ENCODE measurements around the gene PAOX.
"Not testable (repeated sequence)": the region's sequence is repeated elsewhere in the genome, so short reads cannot be mapped to it uniquely, and the experiment has no call there.

The PAOX gene

DNA sequence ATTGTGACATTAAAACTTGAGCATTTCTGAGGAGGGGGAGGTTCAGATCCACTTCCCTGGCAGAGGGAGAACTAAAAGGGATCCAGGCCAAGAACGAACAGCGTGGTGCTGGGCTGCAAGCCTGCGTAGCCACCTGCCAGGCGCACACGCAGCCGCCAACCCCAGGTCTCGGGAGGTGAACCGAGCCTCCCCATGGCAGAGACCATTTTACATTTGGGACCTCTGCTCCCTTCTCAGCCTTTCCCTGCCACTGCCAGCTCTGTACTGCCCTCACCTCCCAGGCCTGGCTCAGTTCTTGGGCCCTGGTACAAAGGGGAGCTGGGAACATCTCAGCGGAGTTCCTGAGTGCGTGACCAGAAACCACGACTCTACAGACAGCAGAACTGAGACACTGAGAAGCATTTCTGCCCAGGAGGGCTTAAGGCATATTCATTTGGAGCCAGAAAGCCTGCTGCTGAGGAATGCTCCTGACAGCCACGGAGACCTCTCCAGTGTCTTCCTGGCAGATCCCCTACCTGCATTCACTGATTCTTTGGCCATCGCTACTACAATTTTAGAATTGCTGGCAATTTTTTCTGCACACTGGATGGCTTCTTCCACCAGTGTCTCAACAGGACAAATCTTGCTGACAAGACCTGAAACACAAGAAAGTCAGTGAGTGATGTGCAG is 13.5 kb upstream of the PAOX start:
- DNase-seq (ENCODE audit: low read depth) = no peak

DNA sequence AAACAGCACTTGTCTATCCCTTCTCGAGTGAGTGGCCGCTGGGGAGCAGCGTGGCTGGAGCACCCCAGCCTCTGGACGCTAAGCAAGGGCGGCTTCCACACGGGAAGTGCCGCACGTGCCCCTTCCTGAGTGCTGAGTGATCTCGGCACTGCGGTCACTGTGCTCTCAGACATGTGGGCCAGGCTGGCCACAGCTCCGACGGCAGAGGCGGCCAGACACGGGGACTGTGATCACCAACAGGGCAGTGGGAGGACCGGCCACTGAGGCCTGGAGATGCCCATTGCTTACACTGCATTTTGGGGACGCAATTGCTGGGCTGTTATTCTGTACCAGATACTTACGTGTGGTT is 13.0 kb upstream of the PAOX start:
- DNase-seq (ENCODE audit: low read depth) = no peak

DNA sequence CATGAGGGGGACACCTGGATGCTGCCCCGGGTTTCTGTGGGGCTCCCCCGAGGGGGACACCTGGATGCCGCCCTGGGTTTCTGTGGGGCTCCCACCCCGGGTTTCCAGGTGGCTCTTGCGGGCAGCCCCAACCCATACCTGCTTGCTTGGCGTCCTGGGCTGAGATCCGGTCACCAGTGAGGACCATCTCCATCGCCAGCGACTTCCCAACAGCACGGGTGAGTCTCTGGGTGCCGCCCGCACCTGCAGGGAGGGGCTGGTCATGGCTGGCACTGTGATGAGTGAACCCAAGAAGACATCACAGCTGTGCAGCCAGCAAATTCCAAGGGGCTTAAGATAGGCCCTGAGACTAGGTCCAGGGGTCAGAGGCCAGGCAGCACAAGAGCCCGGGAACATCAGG is 12.3 kb upstream of the PAOX start:
- DNase-seq (ENCODE audit: low read depth) = no peak

DNA sequence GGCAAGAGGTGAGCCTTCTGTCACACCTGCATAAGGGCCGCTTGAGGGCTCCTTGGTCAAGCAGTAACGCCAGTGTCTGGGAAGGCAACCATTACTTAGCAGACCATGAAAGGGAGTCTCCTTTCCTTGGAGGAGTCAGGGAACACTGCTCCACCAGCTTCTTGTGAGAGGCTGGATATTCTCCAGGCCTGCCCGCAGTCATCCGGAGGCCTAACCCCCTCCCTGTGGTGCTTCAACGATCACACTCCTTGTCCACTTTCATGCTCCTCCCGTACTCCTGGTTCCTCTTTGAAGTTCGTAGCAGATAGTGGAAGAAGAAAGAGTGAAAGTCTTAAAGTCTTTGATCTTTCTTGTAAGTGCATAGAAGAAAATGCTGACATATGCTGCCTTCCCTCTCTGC is 11.6 kb upstream of the PAOX start:
- DNase-seq (ENCODE audit: low read depth) = not testable (repeated sequence)

DNA sequence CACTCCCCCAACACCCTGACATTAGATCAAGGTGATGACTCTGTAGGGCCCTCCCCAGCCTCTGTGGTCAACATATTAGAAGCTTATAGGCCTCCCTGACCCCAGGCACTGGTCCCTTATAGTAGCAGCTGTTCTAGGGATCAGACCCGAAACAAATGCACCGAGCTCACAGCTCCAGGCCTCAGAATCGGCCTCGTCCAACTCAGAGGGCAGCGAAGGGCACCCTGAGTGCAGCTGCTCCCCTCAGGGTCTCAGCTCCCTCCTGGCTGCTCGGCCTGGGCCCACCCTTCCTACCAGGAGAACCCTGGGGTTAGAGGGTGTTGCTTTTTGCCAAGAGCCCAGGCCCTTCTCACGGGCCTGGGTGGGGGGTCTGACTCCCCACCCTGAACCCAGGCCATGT is 10.9 kb upstream of the PAOX start:
- DNase-seq (ENCODE audit: low read depth) = no peak

DNA sequence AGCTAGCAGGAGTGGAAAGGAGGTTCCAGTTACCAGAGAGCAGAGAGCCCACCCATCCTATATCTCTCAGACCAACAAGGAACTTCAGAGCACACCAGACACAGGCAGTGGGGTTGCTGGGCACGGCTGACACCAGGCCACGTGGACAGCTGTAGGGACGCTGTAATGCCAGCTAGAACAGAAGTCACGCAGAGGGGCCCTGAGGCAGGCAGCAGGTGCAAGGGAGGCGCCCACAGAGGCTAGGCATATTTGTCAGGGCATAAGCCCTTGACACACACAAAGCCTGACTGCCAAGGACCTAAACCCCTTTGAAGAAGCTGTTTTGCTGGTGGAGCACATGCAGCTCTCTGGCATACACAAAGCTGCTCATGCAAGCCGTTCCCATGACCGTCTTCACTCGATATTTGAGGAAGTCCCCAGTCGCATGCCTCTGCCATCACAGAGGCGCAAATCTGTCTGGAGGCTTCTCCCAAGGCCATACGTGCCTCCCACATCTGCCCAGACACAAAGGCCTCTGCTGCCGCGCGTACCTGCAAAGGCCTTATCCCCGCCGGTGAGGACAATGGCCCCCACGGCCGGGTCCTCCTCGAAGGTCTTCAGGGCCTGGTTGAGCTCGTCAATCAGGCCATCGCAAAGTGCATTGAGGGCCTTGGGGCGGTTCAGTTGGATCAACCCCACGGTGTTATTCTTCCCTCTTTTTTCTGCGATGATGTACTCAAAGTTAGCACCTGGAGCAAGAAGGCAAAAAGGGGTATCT is 8.9 kb upstream of the PAOX start:
- no peak for DNase-seq (ENCODE audit: low read depth)

DNA sequence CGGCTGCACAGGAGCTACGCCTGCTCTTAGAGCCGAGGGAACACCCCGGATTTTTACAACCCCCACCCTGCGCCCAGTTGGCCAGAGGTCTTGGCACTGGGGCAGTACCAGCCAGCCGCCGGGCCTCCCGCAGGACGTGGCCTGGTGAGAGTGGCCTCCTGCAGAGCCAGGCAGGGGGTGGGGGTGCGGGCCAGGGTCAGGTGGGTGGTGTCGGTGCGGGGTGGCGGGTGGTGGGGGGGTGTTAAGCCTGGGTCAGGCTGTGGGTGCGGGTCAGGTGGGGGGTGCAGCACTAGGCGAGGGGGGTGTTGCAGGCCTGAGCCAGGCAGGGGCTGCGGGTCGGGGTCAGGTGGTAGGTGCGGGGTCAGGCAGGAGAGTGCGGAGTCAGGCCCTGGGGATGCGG is 6.6 kb upstream of the PAOX start:
- no peak for DNase-seq (ENCODE audit: low read depth)

DNA sequence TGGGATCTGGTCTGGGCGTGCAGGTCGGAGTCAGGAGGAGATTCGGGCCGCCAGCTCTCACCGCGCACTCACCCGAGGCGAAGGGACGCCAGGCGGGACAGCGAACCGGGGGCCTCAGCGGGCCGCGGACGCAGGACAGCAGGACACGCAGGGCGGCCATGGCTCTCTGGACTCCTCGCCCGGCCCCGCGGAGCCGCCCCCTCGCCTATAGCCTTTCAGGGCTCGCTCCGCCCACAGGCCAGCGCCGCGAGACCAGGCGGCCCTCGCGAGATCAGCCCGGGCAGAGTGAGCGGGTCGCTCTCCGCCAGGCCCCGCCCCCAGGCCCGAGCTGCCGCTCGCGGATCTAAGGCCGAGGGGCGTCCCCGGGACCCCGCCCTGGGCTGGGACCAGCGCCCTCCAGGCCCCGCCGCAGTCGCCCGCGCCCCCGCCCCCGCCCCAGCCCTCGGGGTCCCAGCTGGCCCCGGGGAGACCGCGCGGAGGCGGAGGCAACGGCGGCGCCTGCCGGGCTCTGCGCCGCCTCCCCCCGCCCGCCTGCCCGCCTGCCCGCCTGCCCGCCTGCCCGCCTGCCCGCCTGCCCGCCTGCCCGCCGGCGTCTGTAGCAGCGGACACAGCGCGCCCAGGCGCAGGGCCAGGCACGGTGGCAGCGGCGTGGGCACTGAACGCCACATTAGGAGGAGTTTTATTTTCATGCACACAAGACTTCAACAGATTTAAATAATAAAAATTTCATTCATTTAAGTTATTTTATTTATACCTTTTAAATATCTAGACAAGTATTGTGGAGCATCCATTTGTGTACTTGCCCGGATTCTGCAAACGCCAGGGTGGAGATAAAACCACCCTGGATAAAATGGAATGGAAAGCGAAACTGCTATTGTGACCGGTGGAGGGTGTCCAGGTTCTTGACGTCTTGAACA is 5.6 kb upstream of the PAOX start, which contains the start of gene ECHS1:
ECHS1 (minus strand) TSS at position 181 of the 917 bp plus-strand sequence; CDS start at position 160, 21 bp downstream.
- peak; percentile 92 for DNase-seq (ENCODE audit: low read depth)

DNA sequence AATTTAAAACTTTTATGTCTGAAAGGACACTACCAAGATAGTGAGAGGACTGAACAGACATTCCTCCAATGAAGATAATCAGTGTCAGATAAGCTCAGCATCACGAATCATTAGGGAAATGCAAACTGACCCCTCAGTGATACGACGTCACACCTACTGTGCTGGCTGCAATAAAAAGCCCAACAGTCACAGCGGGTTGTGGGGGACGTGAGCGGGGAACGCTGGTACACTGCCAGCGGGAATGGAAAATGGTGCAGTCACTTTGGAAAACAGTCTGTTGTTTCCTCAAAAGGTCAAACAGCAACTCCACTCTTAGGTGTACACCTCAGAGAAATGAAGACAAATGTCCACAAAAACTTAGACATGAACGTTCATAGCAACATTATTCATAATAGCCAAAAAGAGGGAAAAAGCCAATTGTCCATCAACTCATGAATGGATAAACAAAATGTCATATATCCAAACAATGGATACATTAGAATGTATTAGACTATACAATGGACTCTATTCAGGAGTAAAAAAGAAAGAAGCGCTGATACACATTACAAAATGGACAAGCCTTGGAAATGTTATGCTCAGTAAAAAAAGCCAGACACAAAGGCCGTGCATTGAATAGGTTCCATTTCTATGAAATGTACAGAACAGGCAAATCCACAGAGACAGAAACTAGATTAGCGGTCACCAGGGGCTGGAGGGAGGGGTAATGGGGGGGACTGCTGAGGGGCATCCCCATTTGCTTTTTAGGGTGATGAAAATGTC is 3.5 kb upstream of the PAOX start:
- no peak for DNase-seq (ENCODE audit: low read depth)

DNA sequence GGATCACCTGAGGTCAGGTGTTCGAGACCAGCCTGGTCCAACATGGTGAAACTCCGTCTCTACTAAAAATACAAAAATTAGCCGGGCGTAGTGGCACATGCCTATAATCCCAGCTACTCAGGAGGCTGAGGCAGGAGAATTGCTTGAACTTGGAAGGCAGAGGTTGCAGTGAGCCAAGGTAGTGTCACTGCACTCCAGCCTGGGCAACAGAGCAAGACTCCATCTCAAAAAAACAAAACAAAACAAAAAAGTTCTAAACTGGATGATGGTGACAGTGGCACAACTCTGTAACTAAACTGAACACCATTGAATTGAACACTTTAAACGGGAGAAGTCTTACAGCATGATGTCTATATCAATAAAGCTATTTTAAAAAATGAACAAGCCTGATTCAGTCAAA is 2.9 kb upstream of the PAOX start:
- not testable (repeated sequence) for DNase-seq (ENCODE audit: low read depth)

DNA sequence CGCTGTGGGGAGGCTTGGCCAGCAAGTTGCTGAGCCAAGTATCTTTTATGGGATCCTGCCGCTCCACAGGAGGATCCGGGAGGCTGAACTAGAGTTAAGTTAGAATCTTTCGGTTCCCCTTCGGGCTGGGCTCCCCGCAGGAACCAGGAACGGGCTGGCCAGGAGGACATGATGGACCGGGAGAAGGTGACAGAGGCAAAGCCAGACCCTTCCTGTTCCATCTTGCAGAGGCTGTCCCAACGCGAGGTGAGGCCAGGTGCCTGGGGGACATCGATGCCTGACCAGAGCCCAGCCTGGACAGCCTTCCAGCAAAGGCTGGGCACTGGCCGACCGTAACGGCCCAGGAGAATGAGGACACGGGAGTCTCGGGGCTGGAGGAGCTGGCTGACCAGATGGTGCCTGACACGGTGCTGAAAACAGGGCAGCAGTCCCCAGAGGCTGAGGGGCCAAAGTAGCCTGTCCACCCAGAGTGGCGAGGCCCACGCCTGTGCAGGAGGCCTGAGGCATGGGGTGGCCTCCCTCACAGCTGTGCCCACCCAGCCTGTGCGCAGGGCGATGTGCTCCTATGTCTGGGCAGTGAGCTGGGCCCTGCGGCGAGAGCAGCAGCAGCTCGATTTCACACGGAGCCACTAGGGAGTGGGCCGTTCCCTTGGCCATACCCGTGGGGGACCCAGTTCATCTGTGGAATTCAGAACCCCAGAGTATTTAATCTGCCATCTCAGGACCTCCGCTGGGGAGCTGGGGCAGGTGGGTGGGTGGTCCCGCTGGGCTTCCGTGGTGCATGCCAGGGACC is 1.8 kb upstream of the PAOX start:
- no peak for DNase-seq (ENCODE audit: low read depth)

DNA sequence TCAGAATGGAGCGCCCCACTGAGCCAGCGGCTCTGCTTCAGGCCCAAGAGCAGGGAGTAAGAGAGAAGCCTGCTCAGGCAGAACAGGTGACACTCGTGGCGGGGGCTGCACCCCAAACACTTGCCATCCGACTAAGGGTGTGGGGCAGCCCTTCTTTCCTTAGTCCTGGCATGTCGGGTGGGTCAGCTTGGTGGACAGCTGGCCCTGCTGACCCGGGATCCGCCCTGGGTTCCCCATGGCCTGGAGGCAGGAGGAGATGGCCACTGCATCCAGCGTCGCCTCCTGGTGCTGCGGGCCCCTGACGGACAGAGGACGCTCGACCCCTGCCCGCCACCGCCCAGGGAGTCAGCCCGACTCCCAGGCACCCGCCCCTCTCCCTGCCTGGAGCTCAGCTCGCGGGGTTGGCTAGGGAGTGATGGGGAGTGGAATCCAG is 1.2 kb upstream of the PAOX start:
- DNase-seq (ENCODE audit: low read depth) = no peak

DNA sequence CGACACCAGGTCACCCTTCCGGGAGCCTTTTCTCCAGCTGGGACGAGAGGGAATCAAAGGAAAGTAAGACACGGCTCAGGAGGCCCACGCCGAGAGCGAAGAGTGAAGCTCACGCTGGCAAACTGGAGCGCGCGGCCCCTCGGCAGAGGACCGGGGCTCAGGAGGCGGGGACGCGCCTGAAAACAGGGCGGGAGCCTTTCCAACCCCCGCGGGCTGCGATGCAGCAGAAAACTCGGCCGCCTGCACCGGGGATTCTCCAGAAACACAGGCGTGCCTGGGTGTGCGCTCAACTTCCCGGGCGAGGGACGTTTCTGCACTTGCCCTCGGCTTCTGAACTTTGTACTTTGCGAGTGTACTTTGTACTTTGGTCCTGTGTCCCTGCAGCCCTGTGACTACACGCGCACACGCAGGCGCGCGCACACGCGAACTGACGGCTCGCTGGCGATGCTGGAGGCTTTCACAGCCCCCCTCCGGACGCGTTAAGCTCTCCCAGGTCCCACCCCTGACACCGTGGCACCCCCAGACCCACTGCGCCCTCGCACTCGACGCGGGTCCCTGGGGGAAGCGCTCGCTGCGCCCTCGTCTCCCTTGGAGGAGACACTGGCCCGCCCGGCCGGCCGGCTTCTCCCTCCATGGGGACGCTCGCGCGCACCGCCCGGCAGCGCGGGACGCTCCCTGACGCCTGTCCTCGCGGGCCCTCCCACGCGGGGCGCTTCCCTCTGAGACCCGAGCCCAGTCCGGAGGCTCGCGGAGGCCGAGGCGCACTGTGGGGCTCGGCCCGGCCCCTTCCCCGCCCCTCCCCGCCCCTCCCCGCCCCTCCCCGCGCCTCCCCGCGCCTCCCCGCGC is 588 bp upstream of the PAOX start:
- DNase-seq (ENCODE audit: low read depth) = peak; percentile 56

DNA sequence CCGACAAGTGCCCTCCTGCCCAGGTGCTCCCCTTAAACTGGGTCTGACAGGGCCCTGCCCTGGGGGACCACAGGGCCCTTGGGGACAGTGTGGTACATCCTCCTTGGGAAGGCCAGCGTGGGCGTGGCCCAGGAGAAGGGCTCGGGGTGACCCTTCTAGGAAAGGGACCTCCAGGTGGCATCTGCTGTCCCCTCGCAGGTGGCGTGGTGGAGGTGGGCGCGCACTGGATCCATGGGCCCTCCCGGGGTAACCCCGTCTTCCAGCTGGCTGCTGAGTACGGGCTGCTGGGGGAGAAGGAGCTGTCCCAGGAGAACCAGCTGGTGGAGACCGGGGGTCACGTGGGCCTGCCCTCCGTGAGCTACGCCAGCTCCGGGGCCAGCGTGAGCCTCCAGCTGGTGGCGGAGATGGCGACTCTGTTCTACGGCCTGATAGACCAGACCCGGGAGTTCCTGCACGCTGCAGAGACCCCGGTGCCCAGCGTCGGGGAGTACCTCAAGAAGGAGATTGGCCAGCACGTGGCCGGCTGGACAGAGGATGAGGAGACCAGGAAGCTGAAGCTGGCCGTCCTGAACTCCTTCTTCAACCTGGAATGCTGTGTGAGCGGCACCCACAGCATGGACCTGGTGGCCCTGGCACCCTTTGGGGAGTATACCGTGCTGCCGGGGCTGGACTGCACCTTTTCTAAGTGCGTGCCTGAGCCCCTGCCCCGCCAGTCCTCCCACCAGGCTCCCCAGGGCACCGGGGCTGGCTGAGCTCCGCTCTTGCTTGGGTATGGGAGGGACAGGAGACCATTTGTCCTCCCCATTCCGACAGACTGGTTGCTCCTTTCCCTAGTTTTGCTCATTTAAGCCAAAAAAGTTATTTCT is 972 bp downstream of the PAOX start:
- no peak for DNase-seq (ENCODE audit: low read depth)

DNA sequence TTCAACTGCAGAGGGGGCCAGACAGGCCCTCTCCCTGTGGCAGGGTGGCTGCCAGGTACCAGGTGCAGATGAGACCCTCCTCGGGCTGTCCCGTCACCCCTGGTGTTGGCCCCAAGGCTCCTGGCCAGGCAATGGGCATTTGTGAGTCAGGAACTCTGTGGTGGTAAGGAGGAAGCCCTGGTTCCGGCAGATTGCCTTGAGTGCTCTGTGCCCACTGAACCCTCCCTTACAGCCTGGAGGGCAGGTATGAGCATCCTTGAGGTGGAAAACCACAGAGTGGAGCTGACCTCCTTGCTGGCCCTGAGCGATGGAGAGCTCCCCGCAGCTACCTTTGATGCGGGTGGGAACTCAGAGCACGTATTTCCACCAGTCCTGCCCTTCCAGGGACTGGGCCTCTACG is 2.0 kb downstream of the PAOX start:
- DNase-seq (ENCODE audit: low read depth) = no peak

DNA sequence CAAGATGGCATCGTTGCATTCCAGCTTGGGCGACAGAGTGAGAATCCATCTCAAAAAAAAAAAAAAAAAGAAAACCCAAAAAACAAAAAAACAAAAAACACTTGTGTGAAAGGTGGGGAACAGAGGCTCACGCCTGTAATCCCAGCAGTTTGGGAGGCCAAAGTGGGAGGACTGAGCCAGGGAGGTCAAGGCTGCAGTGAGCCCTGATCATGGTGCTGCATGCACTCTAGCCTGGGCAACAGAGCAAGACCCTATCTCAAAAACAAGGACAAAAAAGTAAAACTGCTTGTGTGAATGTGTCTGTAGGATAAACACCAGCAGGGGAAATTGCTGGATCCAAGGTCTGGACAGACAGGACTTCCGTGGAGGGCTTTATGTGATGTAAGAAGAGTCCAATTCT is 4.5 kb downstream of the PAOX start:
- DNase-seq (ENCODE audit: low read depth) = no peak

DNA sequence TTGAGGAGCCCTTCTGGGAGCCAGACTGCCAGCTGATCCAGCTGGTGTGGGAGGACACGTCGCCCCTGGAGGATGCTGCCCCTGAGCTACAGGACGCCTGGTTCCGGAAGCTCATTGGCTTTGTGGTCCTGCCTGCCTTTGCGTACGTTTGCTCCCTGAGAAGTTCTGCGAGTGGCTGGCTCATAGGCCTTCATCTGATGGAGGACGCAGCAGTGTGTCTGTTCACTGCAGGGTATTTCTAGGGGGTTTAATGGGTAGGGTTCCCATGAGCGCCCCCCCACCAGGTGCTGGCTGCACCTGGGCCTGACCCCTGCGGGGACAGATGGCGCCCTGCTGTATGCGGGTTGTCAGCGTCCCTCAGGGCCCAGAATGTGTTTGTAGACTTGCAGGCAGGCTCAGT is 5.0 kb downstream of the PAOX start:
- DNase-seq (ENCODE audit: low read depth) = no peak

DNA sequence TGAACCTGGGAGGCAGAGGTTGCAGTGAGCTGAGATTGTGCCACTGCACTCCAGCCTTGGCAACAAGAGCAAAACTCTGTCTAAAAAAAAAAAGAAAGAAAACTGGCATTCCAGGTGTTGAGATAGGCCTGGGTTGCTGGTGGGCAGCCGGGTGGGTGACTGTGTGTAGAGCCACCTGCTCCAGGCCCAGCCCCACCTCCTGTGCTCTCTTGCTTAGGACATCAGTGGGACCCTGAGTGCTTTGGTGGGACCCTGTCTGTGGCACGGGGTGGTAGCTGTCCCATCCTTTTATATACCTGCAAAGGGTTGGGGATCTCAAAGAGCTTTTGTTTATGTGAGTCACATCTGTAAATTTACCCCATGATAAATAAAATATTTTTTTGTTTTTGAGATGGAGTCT is 6.2 kb downstream of the PAOX start:
- no peak for DNase-seq (ENCODE audit: low read depth)

DNA sequence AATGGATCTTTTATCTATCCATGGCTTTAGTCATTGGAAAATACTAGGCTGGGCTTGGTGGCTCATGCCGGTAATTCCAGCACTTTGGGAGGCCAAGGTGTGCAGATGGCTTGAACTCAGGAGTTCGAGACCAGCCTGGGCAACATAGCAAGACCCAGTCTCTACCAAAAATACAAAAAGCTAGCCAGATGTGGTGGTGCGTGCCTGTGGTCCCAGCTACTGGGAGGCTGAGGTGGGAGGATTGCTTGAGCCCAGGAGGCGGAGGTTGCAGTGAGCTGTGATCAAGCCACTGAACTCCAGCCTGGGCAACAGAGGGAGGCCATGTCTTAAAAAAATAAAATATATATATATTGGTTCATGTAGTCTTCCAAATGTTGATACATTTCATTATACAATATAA is 7.9 kb downstream of the PAOX start:
- not testable (repeated sequence) for DNase-seq (ENCODE audit: low read depth)

Measured in EH (cell line).